GM12878 (cell line): Measurements from ENCODE around the gene MIF. TPM values are rescaled to one million over a fixed set of nuclear protein-coding genes. Genes with fewer than 3 reads are reported as not detected.

Experiments
- ATAC-seq: fragments of 200-7000 bp; cut with Tn5 transposase; 3 replicates; pipeline ENCODE4 v1.9.1; 2020; ENCODE audit warnings: mild to moderate bottlenecking, moderate library complexity
- BruUV-seq: library from RNA; stranded (reverse); fragments of 400-500 nt; replicated peaks from 2 replicates; lab custom pipeline; 2021; lab: Mats Ljungman, UMichigan
- CTCF ChIA-PET: fragments of 300-600 bp; sonication (Branson Sonifier 250); formaldehyde crosslinking; extraction: SDS; loops from one replicate; lab custom pipeline; 2021; ENCODE audit warnings: inconsistent platforms; lab: Yijun Ruan, JAX
- POLR2A ChIA-PET: fragments of 350-600 bp; formaldehyde crosslinking; extraction: SDS; loops from one replicate; lab custom pipeline; 2021; ENCODE audit warnings: inconsistent platforms; lab: Charles Lee
- RAD21 ChIA-PET: fragments of 300-600 bp; sonication (Branson Sonifier 250); formaldehyde crosslinking; loops from one replicate; lab custom pipeline; 2023; ENCODE audit warnings: antibody characterized with exemption; ENCODE audit not compliant: unreplicated experiment; lab: Charles Lee
- SMC1A ChIA-PET: fragments of 300-600 bp; sonication (Branson Sonifier 250); formaldehyde crosslinking; loops from one replicate; lab custom pipeline; 2023; ENCODE audit not compliant: unreplicated experiment, uncharacterized antibody; lab: Charles Lee
- DNase-seq: peaks from one replicate; pipeline ENCODE4 v3.0.0-alpha.2; 2011; ENCODE audit warnings: low read depth, low spot score
- FAIRE-seq: peaks from 3 replicates; lab custom pipeline; 2011; peaks lifted over from hg19 to GRCh38; lab: Jason Lieb, UNC
- H2AFZ ChIP-seq: 2 replicates; pipeline ENCODE4 v1.6.0; 2011; ENCODE audit warnings: low read depth, low read length, control low read depth; ENCODE audit not compliant: control insufficient read depth
- H3K27ac ChIP-seq: 2 replicates; pipeline ENCODE4 v1.5.1; 2011; ENCODE audit warnings: control low read depth; ENCODE audit not compliant: control insufficient read depth, insufficient read depth
- H3K27me3 ChIP-seq, 2 experiments: replicated peaks in 1 of 2; 2 replicates each; pipeline versions ENCODE4 v1.6.0 to v1.6.1; 2011; ENCODE audit warnings: low read length in 1 of 2; ENCODE audit not compliant: control insufficient read depth in 2 of 2, insufficient read depth in 2 of 2
- H3K36me3 ChIP-seq, 2 experiments: 2 replicates each; pipeline ENCODE4 v1.5.1; 2011; ENCODE audit warnings: low read length in 1 of 2; ENCODE audit not compliant: control insufficient read depth in 2 of 2, insufficient read depth in 2 of 2
- H3K4me1 ChIP-seq: 2 replicates; pipeline ENCODE4 v1.6.1; 2011; ENCODE audit warnings: mild to moderate bottlenecking, low read length, moderate library complexity, mixed read lengths; ENCODE audit not compliant: control insufficient read depth, insufficient read depth
- H3K4me2 ChIP-seq: 2 replicates; pipeline ENCODE4 v1.6.0; 2011; ENCODE audit warnings: control low read depth; ENCODE audit not compliant: control insufficient read depth, insufficient read depth
- H3K4me3 ChIP-seq: fragments of 200-600 bp; sonication (generic); 2 replicates; pipeline ENCODE4 v1.5.1; 2016
- H3K79me2 ChIP-seq: 2 replicates; pipeline ENCODE4 v1.6.0; 2011; ENCODE audit warnings: low read length; ENCODE audit not compliant: control insufficient read depth, insufficient read depth
- H3K9ac ChIP-seq: 2 replicates; pipeline ENCODE4 v1.8.0; 2011; ENCODE audit warnings: low read length, control low read depth, mixed read lengths; ENCODE audit not compliant: control insufficient read depth, insufficient read depth
- H3K9me3 ChIP-seq: replicated peaks from 3 replicates; pipeline ENCODE4 v1.5.1; 2011; ENCODE audit warnings: mild to moderate bottlenecking, low read length; ENCODE audit not compliant: control insufficient read depth, insufficient read depth
- H4K20me1 ChIP-seq: 2 replicates; pipeline ENCODE4 v1.6.0; 2011; ENCODE audit not compliant: control insufficient read depth, insufficient read depth
- BMI1 ChIP-seq: fragments of 450-650 bp; IDR thresholded peaks from 2 replicates; pipeline ENCODE4 v1.6.1; 2016; ENCODE audit warnings: mild to moderate bottlenecking, moderate library complexity, borderline replicate concordance
- CBFB ChIP-seq: IDR thresholded peaks from 2 replicates; pipeline ENCODE4 v1.6.1; 2016; ENCODE audit warnings: antibody characterized with exemption, low read depth
- CBX5 ChIP-seq: sonication (generic); IDR thresholded peaks from 2 replicates; pipeline ENCODE4 v1.6.1; 2016; ENCODE audit warnings: low read depth, moderate library complexity, mild to moderate bottlenecking, inconsistent platforms
- CHD4 ChIP-seq: fragments of 200-600 bp; sonication (generic); IDR thresholded peaks from 2 replicates; pipeline ENCODE4 v1.6.1; 2016; ENCODE audit warnings: mild to moderate bottlenecking
- JUNB ChIP-seq: IDR thresholded peaks from 2 replicates; pipeline ENCODE4 v1.6.1; 2016; ENCODE audit warnings: antibody characterized with exemption, mild to moderate bottlenecking
- TCF3 ChIP-seq: IDR thresholded peaks from 2 replicates; pipeline ENCODE4 v1.6.1; 2012; ENCODE audit warnings: low read depth, mild to moderate bottlenecking, low read length, borderline replicate concordance; ENCODE audit not compliant: insufficient read depth
- WRNIP1 ChIP-seq: IDR thresholded peaks from 2 replicates; pipeline ENCODE4 v1.6.1; 2011; ENCODE audit warnings: low read depth, low read length, improper control_type of control experiment, borderline replicate concordance
- YY1 ChIP-seq: IDR thresholded peaks from 2 replicates; pipeline ENCODE4 v1.6.1; 2011; ENCODE audit warnings: low read depth, mild to moderate bottlenecking, low read length
- ZNF274 ChIP-seq: IDR thresholded peaks from one replicate; pipeline ENCODE4 v1.8.0; 2011; ENCODE audit not compliant: insufficient read length, insufficient read depth
- ZZZ3 ChIP-seq: IDR thresholded peaks from 2 replicates; pipeline ENCODE4 v1.6.1; 2011; ENCODE audit warnings: low read depth; ENCODE audit not compliant: control insufficient read depth, insufficient read length
- WGBS: methylation state at CpG from one replicate; pipeline ENCODE4 v1.1.6; 2016; ENCODE audit warnings: low lambda C conversion rate; ENCODE audit not compliant: insufficient replicate concordance, insufficient coverage; ENCODE audit errors: missing lambda C conversion rate; 5-methylcytosine and 5-hydroxymethylcytosine counted together
- in situ Hi-C: fragments of 300-500 bp; cut with MboI; formaldehyde crosslinking; loops from 9 replicates; pipeline ENCODE4 v1.14.3; 2018; ENCODE audit warnings: mixed read lengths
- intact Hi-C: fragments of 100-400 bp; cut with micrococcal nuclease; formaldehyde crosslinking; loops from one replicate; pipeline ENCODE4 v1.14.2; 2022; ENCODE audit not compliant: unreplicated experiment
- polyA plus RNA-seq, 11 experiments: library from polyadenylated mRNA; depleted of rRNA in 4 of 11; unstranded in 6 of 11; stranded (reverse) in 5 of 11; fragments of >200 nt; fragmentation: Nextera tagmentation in 4 of 11; fragmentation: Illumina TruSeq in 1 of 11; extraction: Ambion mirVana in 4 of 11; extraction: Trizol in 1 of 11; gene quantifications; 1 replicate in 1 of 11; 2 replicates in 10 of 11; pipeline versions ENCODE4 v1.2.1 to v1.2.3, GENCODE V29; 2011 to 2016; ENCODE audit warnings: inconsistent platforms in 2 of 11, missing spikeins in 2 of 11, low read depth in 1 of 11
- total RNA-seq, 4 experiments: library from RNA; depleted of rRNA in 3 of 4; stranded (reverse); fragments of >200 nt in 3 of 4; fragmentation: Illumina TruSeq in 1 of 4; extraction: Trizol in 1 of 4; gene quantifications; 2 replicates each; pipeline versions ENCODE4 v1.2.1 to v1.2.3, GENCODE V29; 2013 to 2021
- TF ChIP-seq, protein P1 (sequence below): fragments of 450-650 bp; IDR thresholded peaks from 2 replicates; pipeline ENCODE4 v1.6.1; 2017; ENCODE audit warnings: low read depth, mild to moderate bottlenecking, moderate library complexity
- TF ChIP-seq, protein P2 (sequence below): fragments of 450-650 bp; IDR thresholded peaks from 2 replicates; pipeline ENCODE4 v1.6.1; 2017; ENCODE audit warnings: mild to moderate bottlenecking, moderate library complexity
- TF ChIP-seq, protein P3 (sequence below): IDR thresholded peaks from 2 replicates; pipeline ENCODE4 v1.6.1; 2012; ENCODE audit warnings: low read depth, low read length, improper control_type of control experiment
- TF ChIP-seq, protein P4 (sequence below): IDR thresholded peaks from 2 replicates; pipeline ENCODE4 v1.6.1; 2011; ENCODE audit warnings: borderline replicate concordance, low read depth, mild to moderate bottlenecking, moderate library complexity, mixed read lengths, low read length; ENCODE audit not compliant: insufficient read depth; ENCODE audit errors: extremely low read length

MIF gene
- total and polyA plus RNA-seq, 10 of the 15 experiments (the other 5 are each of a cell fraction or from before 2014, with no cell fraction given) = 37.7 to 2,972 (median 766) TPM

DNA sequence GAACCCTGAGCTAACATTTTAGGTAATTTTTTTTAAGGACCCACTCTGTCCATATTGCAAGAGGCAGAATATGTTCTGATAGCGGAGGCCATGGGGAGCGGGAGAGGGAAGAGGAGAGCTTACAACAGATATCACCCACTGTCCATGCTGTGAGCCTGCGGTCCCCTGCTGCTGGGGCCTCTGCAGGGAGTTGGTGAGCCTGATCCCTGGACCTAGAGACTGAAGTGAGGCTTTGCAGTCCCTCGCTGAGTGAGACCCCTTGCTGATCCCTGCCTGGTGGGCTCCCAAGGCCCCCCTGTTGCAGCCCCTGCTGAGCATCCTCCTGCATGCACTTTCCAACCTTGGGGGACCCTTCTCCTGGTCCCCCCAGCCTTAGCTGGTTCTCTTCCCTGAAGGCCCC is 12.5 kb downstream of the MIF start:
- ChIA-PET RAD21 (no interaction called here), POLR2A (no interaction called here), SMC1A (no interaction called here), CTCF (no interaction called here)
- H3K27ac ChIP-seq = no peak overlapping the region
- H3K4me2 ChIP-seq = no peak overlapping the region
- TF ChIP-seq WRNIP1 (no peak), YY1 (no peak), ZZZ3 (no peak), ZNF274 (no peak), CBX5 (no peak), TCF3 (no peak), CBFB (no peak), CHD4 (no peak), JUNB (no peak), BMI1 (no peak)
- TF ChIP-seq, protein P1, sequence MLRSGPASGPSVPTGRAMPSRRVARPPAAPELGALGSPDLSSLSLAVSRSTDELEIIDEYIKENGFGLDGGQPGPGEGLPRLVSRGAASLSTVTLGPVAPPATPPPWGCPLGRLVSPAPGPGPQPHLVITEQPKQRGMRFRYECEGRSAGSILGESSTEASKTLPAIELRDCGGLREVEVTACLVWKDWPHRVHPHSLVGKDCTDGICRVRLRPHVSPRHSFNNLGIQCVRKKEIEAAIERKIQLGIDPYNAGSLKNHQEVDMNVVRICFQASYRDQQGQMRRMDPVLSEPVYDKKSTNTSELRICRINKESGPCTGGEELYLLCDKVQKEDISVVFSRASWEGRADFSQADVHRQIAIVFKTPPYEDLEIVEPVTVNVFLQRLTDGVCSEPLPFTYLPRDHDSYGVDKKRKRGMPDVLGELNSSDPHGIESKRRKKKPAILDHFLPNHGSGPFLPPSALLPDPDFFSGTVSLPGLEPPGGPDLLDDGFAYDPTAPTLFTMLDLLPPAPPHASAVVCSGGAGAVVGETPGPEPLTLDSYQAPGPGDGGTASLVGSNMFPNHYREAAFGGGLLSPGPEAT = no peak
- TF ChIP-seq, protein P2, sequence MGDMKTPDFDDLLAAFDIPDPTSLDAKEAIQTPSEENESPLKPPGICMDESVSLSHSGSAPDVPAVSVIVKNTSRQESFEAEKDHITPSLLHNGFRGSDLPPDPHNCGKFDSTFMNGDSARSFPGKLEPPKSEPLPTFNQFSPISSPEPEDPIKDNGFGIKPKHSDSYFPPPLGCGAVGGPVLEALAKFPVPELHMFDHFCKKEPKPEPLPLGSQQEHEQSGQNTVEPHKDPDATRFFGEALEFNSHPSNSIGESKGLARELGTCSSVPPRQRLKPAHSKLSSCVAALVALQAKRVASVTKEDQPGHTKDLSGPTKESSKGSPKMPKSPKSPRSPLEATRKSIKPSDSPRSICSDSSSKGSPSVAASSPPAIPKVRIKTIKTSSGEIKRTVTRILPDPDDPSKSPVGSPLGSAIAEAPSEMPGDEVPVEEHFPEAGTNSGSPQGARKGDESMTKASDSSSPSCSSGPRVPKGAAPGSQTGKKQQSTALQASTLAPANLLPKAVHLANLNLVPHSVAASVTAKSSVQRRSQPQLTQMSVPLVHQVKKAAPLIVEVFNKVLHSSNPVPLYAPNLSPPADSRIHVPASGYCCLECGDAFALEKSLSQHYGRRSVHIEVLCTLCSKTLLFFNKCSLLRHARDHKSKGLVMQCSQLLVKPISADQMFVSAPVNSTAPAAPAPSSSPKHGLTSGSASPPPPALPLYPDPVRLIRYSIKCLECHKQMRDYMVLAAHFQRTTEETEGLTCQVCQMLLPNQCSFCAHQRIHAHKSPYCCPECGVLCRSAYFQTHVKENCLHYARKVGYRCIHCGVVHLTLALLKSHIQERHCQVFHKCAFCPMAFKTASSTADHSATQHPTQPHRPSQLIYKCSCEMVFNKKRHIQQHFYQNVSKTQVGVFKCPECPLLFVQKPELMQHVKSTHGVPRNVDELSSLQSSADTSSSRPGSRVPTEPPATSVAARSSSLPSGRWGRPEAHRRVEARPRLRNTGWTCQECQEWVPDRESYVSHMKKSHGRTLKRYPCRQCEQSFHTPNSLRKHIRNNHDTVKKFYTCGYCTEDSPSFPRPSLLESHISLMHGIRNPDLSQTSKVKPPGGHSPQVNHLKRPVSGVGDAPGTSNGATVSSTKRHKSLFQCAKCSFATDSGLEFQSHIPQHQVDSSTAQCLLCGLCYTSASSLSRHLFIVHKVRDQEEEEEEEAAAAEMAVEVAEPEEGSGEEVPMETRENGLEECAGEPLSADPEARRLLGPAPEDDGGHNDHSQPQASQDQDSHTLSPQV = no peak
- TF ChIP-seq, protein P3, sequence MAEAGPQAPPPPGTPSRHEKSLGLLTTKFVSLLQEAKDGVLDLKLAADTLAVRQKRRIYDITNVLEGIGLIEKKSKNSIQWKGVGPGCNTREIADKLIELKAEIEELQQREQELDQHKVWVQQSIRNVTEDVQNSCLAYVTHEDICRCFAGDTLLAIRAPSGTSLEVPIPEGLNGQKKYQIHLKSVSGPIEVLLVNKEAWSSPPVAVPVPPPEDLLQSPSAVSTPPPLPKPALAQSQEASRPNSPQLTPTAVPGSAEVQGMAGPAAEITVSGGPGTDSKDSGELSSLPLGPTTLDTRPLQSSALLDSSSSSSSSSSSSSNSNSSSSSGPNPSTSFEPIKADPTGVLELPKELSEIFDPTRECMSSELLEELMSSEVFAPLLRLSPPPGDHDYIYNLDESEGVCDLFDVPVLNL = no peak
- TF ChIP-seq, protein P4, sequence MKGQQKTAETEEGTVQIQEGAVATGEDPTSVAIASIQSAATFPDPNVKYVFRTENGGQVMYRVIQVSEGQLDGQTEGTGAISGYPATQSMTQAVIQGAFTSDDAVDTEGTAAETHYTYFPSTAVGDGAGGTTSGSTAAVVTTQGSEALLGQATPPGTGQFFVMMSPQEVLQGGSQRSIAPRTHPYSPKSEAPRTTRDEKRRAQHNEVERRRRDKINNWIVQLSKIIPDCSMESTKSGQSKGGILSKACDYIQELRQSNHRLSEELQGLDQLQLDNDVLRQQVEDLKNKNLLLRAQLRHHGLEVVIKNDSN = no peak
- H3K9ac ChIP-seq = no peak overlapping the region
- DNase-seq (no peak), FAIRE-seq (no peak), ATAC-seq (no peak)
- no peak overlapping the region for H3K4me3 ChIP-seq
- no peak overlapping the region for H2AFZ ChIP-seq
- no peaks in the 10 kb centered on the region for H3K4me1 ChIP-seq
- in situ Hi-C loops = no loop called here
- H4K20me1 ChIP-seq = no peaks in the 10 kb centered on the region
- BruUV-seq = no TSS peak
- no peaks in the 10 kb centered on the region for H3K79me2 ChIP-seq
- no peaks in the 10 kb centered on the region for H3K36me3 ChIP-seq
- H3K9me3 ChIP-seq = no peaks in the 10 kb centered on the region
- no peaks in the 10 kb centered on the region for H3K27me3 ChIP-seq
- WGBS = 95% methylated on average over 4 of the region's 4 CpGs
- intact Hi-C loops = no loop called here
